Fibroblast of mammary gland (primary cell): ENCODE measurements around the gene PPP2R2B.

Experiments
- DNase-seq: peaks from one replicate; pipeline ENCODE4 v3.0.0-alpha.2; 2010; ENCODE audit warnings: low read depth
- H3K4me3 ChIP-seq: 2 replicates; pipeline ENCODE4 v1.5.1; 2011; ENCODE audit warnings: low read depth, mild to moderate bottlenecking, low read length, moderate library complexity; ENCODE audit not compliant: control insufficient read depth
- CTCF ChIP-seq: conservative IDR thresholded peaks from 2 replicates; pipeline ENCODE4 v1.5.1; 2011; ENCODE audit warnings: low read depth, low read length, inconsistent platforms; ENCODE audit not compliant: control insufficient read depth, insufficient read depth

PPP2R2B gene

GRCh38 chr5:146912874-146913273 lies 34.3 kb upstream of the PPP2R2B start:
- no peak for DNase-seq
- TF ChIP-seq CTCF = no peak
- no peak overlapping the region for H3K4me3 ChIP-seq

- H3K4me3 ChIP-seq = no peak overlapping the region
- no peak for DNase-seq
- no peak for TF ChIP-seq CTCF
Measured at GRCh38 chr5:146910239-146910638, 31.7 kb upstream of the PPP2R2B start.

GRCh38 chr5:146909255-146910068 lies 30.9 kb upstream of the PPP2R2B start:
- no peak for TF ChIP-seq CTCF
- no peak for DNase-seq
- H3K4me3 ChIP-seq = no peak overlapping the region

- no peak for TF ChIP-seq CTCF
- DNase-seq = no peak
- H3K4me3 ChIP-seq = no peak overlapping the region
Measured at GRCh38 chr5:146906803-146907202, 28.2 kb upstream of the PPP2R2B start.

- TF ChIP-seq CTCF = no peak
- DNase-seq = no peak
- H3K4me3 ChIP-seq = no peak overlapping the region
Measured at GRCh38 chr5:146904890-146905289, 26.3 kb upstream of the PPP2R2B start.

GRCh38 chr5:146903789-146904188 lies 25.2 kb upstream of the PPP2R2B start:
- no peak overlapping the region for H3K4me3 ChIP-seq
- DNase-seq = no peak
- TF ChIP-seq CTCF = no peak
